AG04449 (cell line): Measurements from ENCODE around the gene TBCK.

Experiments
- CTCF ChIA-PET: fragments of 350-600 bp; formaldehyde crosslinking; extraction: SDS; loops from one replicate; lab custom pipeline; 2021; ENCODE audit warnings: antibody characterized with exemption; lab: Yijun Ruan, JAX
- POLR2A ChIA-PET: fragments of 400-600, 350-600 bp; formaldehyde crosslinking; extraction: SDS; loops from one replicate; lab custom pipeline; 2020; ENCODE audit warnings: antibody characterized with exemption, inconsistent platforms; lab: Yijun Ruan, JAX
- DNase-seq: peaks from one replicate; pipeline ENCODE4 v3.0.0-alpha.2; 2010; ENCODE audit warnings: low read depth, low spot score
- H3K4me3 ChIP-seq: 2 replicates; pipeline ENCODE4 v1.5.1; 2011; ENCODE audit warnings: low read depth, mild to moderate bottlenecking, control low read depth, low read length
- TF ChIP-seq, protein P1 (sequence below): IDR thresholded peaks from one replicate; pipeline ENCODE4 v1.5.1; 2011; ENCODE audit warnings: mild to moderate bottlenecking, moderate library complexity, low read length, control low read depth, inconsistent platforms; ENCODE audit not compliant: insufficient read depth; ENCODE audit errors: missing control alignments

TBCK gene

DNA sequence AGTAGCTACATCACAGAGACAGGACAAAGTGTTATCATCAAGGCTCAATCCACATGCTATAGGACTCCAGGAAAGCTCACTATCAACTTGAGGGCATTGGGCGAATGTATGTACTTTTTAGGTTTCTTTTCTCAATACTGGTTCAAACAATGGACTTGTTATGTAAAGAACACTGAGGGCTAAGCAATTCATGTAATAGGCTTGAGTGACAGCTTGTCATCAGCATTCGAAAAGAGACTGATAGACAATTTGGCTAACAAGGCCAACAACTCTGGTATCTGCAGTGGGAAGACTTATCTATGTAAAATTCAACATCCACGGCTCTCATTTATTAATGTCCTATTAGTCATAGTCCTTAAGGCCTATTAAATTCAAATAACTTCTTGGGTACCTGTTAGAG, 279.7 kb downstream of the TBCK start:
- CTCF ChIA-PET, result no interaction called here
- DNase-seq, result no peak
- TF ChIP-seq, protein P1, sequence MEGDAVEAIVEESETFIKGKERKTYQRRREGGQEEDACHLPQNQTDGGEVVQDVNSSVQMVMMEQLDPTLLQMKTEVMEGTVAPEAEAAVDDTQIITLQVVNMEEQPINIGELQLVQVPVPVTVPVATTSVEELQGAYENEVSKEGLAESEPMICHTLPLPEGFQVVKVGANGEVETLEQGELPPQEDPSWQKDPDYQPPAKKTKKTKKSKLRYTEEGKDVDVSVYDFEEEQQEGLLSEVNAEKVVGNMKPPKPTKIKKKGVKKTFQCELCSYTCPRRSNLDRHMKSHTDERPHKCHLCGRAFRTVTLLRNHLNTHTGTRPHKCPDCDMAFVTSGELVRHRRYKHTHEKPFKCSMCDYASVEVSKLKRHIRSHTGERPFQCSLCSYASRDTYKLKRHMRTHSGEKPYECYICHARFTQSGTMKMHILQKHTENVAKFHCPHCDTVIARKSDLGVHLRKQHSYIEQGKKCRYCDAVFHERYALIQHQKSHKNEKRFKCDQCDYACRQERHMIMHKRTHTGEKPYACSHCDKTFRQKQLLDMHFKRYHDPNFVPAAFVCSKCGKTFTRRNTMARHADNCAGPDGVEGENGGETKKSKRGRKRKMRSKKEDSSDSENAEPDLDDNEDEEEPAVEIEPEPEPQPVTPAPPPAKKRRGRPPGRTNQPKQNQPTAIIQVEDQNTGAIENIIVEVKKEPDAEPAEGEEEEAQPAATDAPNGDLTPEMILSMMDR, result no peak
- POLR2A ChIA-PET, result no interaction called here
- H3K4me3 ChIP-seq, result no peak overlapping the region

DNA sequence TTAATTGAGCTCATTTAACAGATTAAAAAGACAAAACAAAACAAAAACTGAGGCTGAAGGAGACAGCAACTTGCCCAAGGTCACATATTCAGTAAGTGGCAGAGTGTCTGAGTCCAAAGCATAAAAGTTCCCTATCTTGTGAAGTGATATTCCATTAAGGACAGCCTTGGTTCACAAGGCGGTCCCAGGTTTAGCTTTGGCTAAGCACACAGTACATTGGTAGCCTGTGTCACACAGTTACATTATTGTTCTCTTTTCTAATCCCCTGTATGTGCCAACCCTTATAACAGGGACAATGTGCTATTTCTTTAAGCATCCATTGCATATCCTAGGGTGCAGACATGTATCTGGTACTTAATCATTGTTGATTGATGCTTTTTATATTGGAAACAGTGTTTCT, 280.8 kb downstream of the TBCK start:
- ChIA-PET POLR2A (no interaction called here), CTCF (no interaction called here)
- no peak overlapping the region for H3K4me3 ChIP-seq
- no peak for DNase-seq
- TF ChIP-seq, protein P1, result no peak

DNA sequence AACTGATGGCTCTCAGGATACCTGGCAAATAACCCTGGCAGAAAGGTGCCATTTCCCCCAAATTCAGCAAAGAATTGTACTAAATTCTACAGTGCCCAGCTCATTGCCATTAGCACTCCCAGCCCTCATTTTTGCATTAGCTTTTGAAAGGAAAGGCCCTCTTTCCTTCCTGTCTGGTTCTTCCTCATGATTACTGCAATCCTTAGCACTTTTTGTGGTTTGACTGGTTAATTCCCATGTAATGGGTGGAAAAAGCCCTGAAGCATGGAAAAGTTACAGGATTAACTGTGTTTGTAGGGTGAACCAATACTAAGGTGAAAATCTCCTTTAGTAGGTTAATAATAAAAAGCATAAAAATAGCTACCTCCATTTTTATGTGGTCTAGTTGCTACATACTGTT, 281.3 kb downstream of the TBCK start:
- no peak for DNase-seq
- TF ChIP-seq, protein P1, result no peak
- no peak overlapping the region for H3K4me3 ChIP-seq
- ChIA-PET POLR2A (no interaction called here), CTCF (no interaction called here)

DNA sequence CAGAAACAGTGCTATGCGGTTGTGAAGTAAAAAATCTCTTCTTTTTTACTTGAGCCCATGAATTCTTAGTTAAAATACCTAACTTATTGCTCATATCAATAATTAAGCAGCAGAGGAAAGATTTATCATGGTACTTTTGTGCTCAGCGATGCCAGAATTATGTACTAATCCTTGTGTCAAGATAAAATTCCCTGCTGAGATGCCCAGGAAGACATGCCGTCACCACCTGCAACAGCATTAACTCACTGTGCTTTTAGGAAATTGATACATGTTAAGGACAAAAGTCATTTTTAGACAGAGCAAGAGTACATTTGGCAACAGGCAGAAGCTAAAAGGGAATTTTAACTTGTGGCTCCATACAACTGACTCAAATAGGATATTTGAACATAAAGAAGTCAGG, 281.8 kb downstream of the TBCK start:
- no peak overlapping the region for H3K4me3 ChIP-seq
- DNase-seq, result no peak
- TF ChIP-seq, protein P1, result no peak
- CTCF ChIA-PET, result no interaction called here
- POLR2A ChIA-PET, result no interaction called here

DNA sequence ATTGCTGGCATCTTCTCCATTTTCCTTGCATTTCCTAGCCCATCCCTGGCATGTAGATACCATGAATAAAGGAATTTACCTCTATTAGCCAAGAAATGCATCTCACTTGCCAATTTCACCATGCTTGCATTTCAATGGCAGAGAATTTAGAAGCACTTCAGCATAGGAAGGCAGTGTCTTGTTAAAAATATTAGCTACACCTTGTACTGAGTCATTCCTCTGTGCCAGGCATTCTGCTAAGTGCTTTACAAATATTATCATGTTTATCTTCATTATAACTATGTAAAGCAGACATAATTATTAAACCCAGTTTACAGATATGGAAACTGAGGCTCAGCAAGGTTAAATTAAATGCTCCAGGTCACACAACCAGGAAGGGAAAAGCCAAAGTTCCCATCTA, 282.5 kb downstream of the TBCK start:
- H3K4me3 ChIP-seq, result no peak overlapping the region
- DNase-seq, result no peak
- CTCF ChIA-PET, result no interaction called here

DNA sequence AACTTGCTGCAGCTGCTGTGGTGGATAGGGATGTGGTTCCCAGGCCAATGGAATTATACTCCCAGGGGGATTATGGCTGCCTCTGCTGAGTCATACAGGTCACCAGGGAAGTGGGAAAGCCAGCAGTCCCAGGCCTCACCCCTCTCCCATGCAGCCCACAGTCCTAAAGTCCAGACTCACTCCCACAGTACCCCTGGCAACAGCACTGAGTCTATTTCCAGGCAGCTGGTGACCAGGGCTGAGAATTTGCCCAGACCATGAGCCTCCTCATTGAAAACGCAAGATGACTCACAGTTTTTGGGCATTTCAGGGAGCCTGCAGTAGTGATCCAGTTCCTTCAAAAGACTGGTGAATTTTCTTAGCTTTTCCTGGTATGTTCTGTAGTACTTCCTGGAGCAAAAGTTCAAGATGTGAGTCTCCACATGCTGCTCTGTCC, 283.1 kb downstream of the TBCK start:
- TF ChIP-seq, protein P1, result no peak
- CTCF ChIA-PET, result no interaction called here
- no peak for DNase-seq
- POLR2A ChIA-PET, result no interaction called here
- no peak overlapping the region for H3K4me3 ChIP-seq

More for the DNA sequence above, 282.5 kb downstream of the TBCK start:
- POLR2A ChIA-PET, result no interaction called here
- TF ChIP-seq, protein P1, result no peak
